Fibroblast of the conjunctiva (primary cell): Measurements from ENCODE around the gene NUP88.

ENCODE experiments used
- DNase-seq: peaks from one replicate; pipeline ENCODE4 v3.0.0-alpha.2; 2010; ENCODE audit warnings: low read depth

Gene NUP88

GRCh38 chr17:5419959-5420653 is 644 bp upstream of the NUP88 start, which contains the start of gene RPAIN:
RPAIN (plus strand) TSS chr17:5420182; CDS start chr17:5420211, 29 bp downstream.
- peak; percentile 63 for DNase-seq

- no peak for DNase-seq
Measured at GRCh38 chr17:5418858-5419355, 555 bp downstream of the NUP88 start.

GRCh38 chr17:5416901-5417300 is 2.6 kb downstream of the NUP88 start:
- no peak for DNase-seq

GRCh38 chr17:5413682-5414081 is 5.8 kb downstream of the NUP88 start:
- DNase-seq = peak; percentile 89

- no peak for DNase-seq
Measured at GRCh38 chr17:5410594-5411272, 8.7 kb downstream of the NUP88 start.

GRCh38 chr17:5408186-5408585 is 11.3 kb downstream of the NUP88 start:
- no peak for DNase-seq

GRCh38 chr17:5405400-5405799 is 14.1 kb downstream of the NUP88 start:
- DNase-seq = no peak

- DNase-seq = no peak
Measured at GRCh38 chr17:5399767-5400166, 19.7 kb downstream of the NUP88 start.

- DNase-seq = no peak
Measured at GRCh38 chr17:5396612-5397011, 22.9 kb downstream of the NUP88 start.

GRCh38 chr17:5391678-5392077 is 27.8 kb downstream of the NUP88 start:
- no peak for DNase-seq

- peak; percentile 31 for DNase-seq
Measured at GRCh38 chr17:5381542-5381941, 37.9 kb downstream of the NUP88 start.

- no peak for DNase-seq
Measured at GRCh38 chr17:5380491-5381135, 38.8 kb downstream of the NUP88 start.

GRCh38 chr17:5379351-5380107 is 39.9 kb downstream of the NUP88 start:
- DNase-seq = no peak

GRCh38 chr17:5378566-5379207 is 40.8 kb downstream of the NUP88 start:
- no peak for DNase-seq

- no peak for DNase-seq
Measured at GRCh38 chr17:5373112-5373511, 46.4 kb downstream of the NUP88 start.

GRCh38 chr17:5370411-5370810 is 49.1 kb downstream of the NUP88 start:
- no peak for DNase-seq

GRCh38 chr17:5365831-5366230 is 53.6 kb downstream of the NUP88 start:
- DNase-seq = no peak

GRCh38 chr17:5364696-5365095 is 54.8 kb downstream of the NUP88 start:
- no peak for DNase-seq

GRCh38 chr17:5364156-5364555 is 55.3 kb downstream of the NUP88 start:
- DNase-seq = no peak

- DNase-seq = no peak
Measured at GRCh38 chr17:5362162-5362811, 57.2 kb downstream of the NUP88 start.

GRCh38 chr17:5361426-5361825 is 58.0 kb downstream of the NUP88 start:
- no peak for DNase-seq
